ENCODE data around the gene ANKRD16.
"Not testable (repeated sequence)": the region's sequence is repeated elsewhere in the genome, so short reads cannot be mapped to it uniquely, and the experiment has no call there.

The ANKRD16 gene

GRCh38 chr10:5871596-5871995 lies 18.1 kb downstream of the ANKRD16 start:
- DNase-seq = no peak

- no peak for DNase-seq
Observed at GRCh38 chr10:5869156-5869555, 20.5 kb downstream of the ANKRD16 start.

GRCh38 chr10:5868383-5868782 lies 21.3 kb downstream of the ANKRD16 start:
- not testable (repeated sequence) for DNase-seq

GRCh38 chr10:5867091-5867615 lies 22.5 kb downstream of the ANKRD16 start:
- not testable (repeated sequence) for DNase-seq

GRCh38 chr10:5866451-5867081 lies 23.1 kb downstream of the ANKRD16 start:
- not testable (repeated sequence) for DNase-seq

GRCh38 chr10:5862981-5863685 lies 26.6 kb downstream of the ANKRD16 start:
- not testable (repeated sequence) for DNase-seq

- no peak for DNase-seq
Observed at GRCh38 chr10:5862360-5862961, 27.2 kb downstream of the ANKRD16 start.

- no peak for DNase-seq
Observed at GRCh38 chr10:5860066-5860465, 29.6 kb downstream of the ANKRD16 start.

- DNase-seq = no peak
Observed at GRCh38 chr10:5858811-5859210, 30.9 kb downstream of the ANKRD16 start.

- DNase-seq = no peak
Observed at GRCh38 chr10:5856701-5857004, 33.0 kb downstream of the ANKRD16 start.

- no peak for DNase-seq
Observed at GRCh38 chr10:5855979-5856700, 33.6 kb downstream of the ANKRD16 start.

GRCh38 chr10:5854131-5854475 lies 35.6 kb downstream of the ANKRD16 start:
- DNase-seq = no peak

- not testable (repeated sequence) for DNase-seq
Observed at GRCh38 chr10:5846667-5847066, 43.0 kb downstream of the ANKRD16 start.

GRCh38 chr10:5844345-5845055 lies 45.2 kb downstream of the ANKRD16 start:
- DNase-seq = no peak

GRCh38 chr10:5843686-5844344 lies 45.9 kb downstream of the ANKRD16 start:
- DNase-seq = no peak

GRCh38 chr10:5841965-5842364 lies 47.7 kb downstream of the ANKRD16 start:
- DNase-seq = no peak

- no peak for DNase-seq
Observed at GRCh38 chr10:5840314-5841307, 49.1 kb downstream of the ANKRD16 start.

GRCh38 chr10:5836181-5836580 lies 53.5 kb downstream of the ANKRD16 start:
- DNase-seq = not testable (repeated sequence)

GRCh38 chr10:5835446-5836095 lies 54.1 kb downstream of the ANKRD16 start:
- no peak for DNase-seq

GRCh38 chr10:5833814-5834213 lies 55.9 kb downstream of the ANKRD16 start:
- no peak for DNase-seq
